Epithelial cell of umbilical artery (primary cell): ENCODE data around the gene PAIP2B. TPM values are rescaled to one million over a fixed set of nuclear protein-coding genes. Genes with fewer than 3 reads are reported as not detected.

ENCODE experiments used
- total RNA-seq: library from RNA; depleted of rRNA; stranded (reverse); fragments of >200 nt; gene quantifications from 2 replicates; pipeline ENCODE4 v1.2.3, GENCODE V29; 2014

Gene PAIP2B
- total RNA-seq = 0.32 and 0.91 TPM in 2 replicates

GRCh38 chr2:71226965-71227560 lies at the start of gene PAIP2B:
PAIP2B (minus strand) TSS chr2:71227103; CDS start chr2:71202589, 24,514 bp downstream.

Other genes starting within 250 kb of the PAIP2B start
- 0.15 and 0.32 TPM in 2 replicates for gene ANKRD53, start 248.5 kb downstream of the PAIP2B start, total RNA-seq
- 19.9 and 20.8 TPM in 2 replicates for gene TEX261, start 232.2 kb downstream of the PAIP2B start, total RNA-seq
- gene NAGK, start 158.5 kb downstream of the PAIP2B start, total RNA-seq = 46.8 and 71.3 TPM in 2 replicates
- 9.4 and 9.6 TPM in 2 replicates for gene MCEE, start 96.9 kb downstream of the PAIP2B start, total RNA-seq
- 28.6 and 34.2 TPM in 2 replicates for gene MPHOSPH10, start 96.5 kb downstream of the PAIP2B start, total RNA-seq
- gene ZNF638, start 104.7 kb upstream of the PAIP2B start, total RNA-seq = 101 and 133 TPM in 2 replicates
- 39.3 and 75.1 TPM in 2 replicates for gene DYSF, start 226.5 kb upstream of the PAIP2B start, total RNA-seq